Bronchial epithelial cell (primary cell): Measurements from ENCODE around the gene PRKCB. TPM values are rescaled to one million over a fixed set of nuclear protein-coding genes. Genes with fewer than 3 reads are reported as not detected.

Experiments used
- DNase-seq: peaks from one replicate; pipeline ENCODE4 v3.0.0-alpha.2; 2010; ENCODE audit warnings: low read depth
- FAIRE-seq: peaks from 2 replicates; lab custom pipeline; 2011; peaks lifted over from hg19 to GRCh38; lab: Jason Lieb, UNC
- H3K27me3 ChIP-seq: 2 replicates; pipeline ENCODE4 v1.5.1; 2011; ENCODE audit warnings: low read length; ENCODE audit not compliant: control insufficient read depth, insufficient read depth
- H3K36me3 ChIP-seq: 2 replicates; pipeline ENCODE4 v1.5.1; 2011; ENCODE audit warnings: low read length; ENCODE audit not compliant: control insufficient read depth, insufficient read depth
- H3K4me3 ChIP-seq: 2 replicates; pipeline ENCODE4 v1.5.1; 2011; ENCODE audit warnings: mild to moderate bottlenecking, low read depth, low read length, control low read depth
- total RNA-seq: library from RNA; depleted of rRNA; stranded (reverse); fragments of >200 nt; gene quantifications from 2 replicates; pipeline ENCODE4 v1.2.1, GENCODE V29; 2014
- TF ChIP-seq, protein P1 (sequence below): IDR thresholded peaks from 2 replicates; pipeline ENCODE4 v1.5.1; 2011; ENCODE audit warnings: mild to moderate bottlenecking, moderate library complexity, low read length, control low read depth, inconsistent platforms; ENCODE audit not compliant: insufficient read depth, severe bottlenecking

The PRKCB gene
- total RNA-seq, 1 donor from 2014 or later, result not detected

DNA sequence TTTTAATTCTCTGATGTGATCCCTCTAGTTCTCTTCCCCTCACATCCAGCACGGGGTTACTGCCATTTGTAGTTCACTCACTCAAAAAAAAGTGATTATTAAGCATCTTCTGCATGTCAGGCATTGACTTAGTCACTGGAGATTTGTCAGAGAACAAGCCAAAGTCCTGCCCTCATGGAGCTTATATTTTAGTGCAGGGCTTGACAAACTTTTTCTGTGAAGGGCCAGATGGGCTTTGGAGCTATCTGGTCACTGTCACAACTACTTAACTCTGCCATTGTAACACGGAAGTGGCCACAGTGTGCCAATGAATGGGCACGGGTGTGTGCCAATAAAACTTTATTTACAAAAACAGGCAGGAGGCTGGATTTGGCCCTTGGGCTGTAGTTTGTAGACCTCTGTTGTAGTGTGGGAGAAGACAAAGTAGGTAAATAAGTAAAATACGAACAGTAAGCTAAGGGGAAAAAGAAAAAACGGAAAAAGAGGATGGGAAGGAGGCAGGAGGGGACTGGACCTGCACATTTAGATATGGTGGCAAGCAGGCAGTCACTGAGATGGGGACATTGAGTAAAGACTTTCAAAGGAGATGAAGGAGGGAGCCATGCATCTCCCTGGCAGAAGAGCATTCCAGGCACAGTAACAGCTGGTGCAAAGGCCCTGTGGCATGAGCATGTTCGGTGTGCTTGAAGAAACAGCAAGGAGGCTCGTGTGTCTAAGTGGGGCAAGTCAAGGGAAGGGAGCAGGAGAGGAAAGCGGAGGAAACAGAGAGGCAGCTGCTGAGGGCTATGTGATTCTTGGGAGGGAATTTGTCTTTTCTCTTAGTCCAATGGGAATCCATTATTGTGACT, 217.5 kb downstream of the PRKCB start:
- FAIRE-seq, result no peak
- no peak overlapping the region for H3K4me3 ChIP-seq
- DNase-seq, result no peak
- TF ChIP-seq, protein P1, sequence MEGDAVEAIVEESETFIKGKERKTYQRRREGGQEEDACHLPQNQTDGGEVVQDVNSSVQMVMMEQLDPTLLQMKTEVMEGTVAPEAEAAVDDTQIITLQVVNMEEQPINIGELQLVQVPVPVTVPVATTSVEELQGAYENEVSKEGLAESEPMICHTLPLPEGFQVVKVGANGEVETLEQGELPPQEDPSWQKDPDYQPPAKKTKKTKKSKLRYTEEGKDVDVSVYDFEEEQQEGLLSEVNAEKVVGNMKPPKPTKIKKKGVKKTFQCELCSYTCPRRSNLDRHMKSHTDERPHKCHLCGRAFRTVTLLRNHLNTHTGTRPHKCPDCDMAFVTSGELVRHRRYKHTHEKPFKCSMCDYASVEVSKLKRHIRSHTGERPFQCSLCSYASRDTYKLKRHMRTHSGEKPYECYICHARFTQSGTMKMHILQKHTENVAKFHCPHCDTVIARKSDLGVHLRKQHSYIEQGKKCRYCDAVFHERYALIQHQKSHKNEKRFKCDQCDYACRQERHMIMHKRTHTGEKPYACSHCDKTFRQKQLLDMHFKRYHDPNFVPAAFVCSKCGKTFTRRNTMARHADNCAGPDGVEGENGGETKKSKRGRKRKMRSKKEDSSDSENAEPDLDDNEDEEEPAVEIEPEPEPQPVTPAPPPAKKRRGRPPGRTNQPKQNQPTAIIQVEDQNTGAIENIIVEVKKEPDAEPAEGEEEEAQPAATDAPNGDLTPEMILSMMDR, result no peak
- no peaks in the 10 kb centered on the region for H3K27me3 ChIP-seq
- H3K36me3 ChIP-seq, result no peaks in the 10 kb centered on the region

DNA sequence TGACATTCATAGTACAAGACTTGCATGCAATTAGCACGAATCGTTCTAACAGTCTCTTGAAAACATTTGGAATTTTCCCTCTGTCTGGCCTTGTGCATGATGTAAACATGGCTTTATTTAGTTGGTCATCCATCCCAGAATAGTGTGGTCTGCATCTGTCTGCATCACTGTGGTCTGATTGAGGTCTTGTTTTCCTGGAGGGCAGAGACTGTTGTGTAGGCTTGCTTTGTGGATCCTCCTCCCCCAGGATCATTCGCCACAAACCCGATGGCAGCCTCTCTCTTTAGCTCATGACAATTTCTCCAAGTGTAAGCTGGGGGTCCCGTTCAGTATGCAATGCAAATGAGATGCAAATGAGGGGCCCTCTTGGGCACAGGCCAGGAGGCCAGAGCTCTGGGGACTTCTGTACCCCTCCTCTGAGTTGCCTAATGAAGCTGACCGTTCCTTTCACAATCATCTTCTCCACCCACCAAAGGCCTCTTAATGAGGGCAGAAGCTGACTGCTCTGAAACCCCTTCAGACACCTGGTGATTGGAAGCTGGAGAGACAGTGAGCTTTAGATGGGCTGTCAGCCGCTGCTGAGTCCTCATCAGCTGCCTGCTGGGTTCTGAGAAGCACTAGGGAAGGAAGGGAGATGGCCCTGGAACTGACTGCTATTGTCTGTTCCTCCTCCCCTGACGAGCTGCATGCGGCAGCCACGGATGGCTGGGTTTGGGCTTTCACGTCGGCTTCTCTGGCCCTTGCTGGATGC, 219.1 kb downstream of the PRKCB start:
- H3K4me3 ChIP-seq, result no peak overlapping the region
- FAIRE-seq (no peak), DNase-seq (no peak)
- TF ChIP-seq, protein P1, result no peak
- no peaks in the 10 kb centered on the region for H3K36me3 ChIP-seq
- H3K27me3 ChIP-seq, result no peaks in the 10 kb centered on the region

DNA sequence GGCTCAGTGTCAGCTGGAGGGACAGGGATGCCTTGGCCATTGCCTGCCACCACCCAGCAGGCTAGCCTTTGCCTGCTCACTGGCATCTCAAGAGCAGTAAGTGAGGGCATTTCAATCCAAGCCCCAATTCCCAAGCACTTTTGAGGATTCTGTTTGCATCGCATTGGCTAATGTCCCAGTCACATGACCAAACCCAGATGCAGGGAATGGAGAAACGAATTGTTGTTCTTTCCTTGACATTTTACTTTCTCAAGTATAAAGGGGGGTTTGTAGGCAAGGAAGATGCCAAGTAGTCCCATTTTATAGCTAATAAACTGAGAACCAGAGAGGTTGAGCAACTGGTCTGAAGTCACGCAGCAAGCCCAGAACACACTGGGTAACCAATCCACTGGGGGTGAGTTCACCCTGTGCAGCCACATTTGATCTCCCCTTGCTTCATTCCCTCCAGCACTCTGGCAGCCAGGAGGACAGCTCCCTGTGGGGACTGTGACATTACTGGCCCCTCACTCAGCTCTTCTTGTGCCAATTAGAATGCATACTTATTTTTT, 226.6 kb downstream of the PRKCB start:
- no peak for DNase-seq
- TF ChIP-seq, protein P1, result no peak
- H3K36me3 ChIP-seq, result no peaks in the 10 kb centered on the region
- FAIRE-seq, result no peak
- no peaks in the 10 kb centered on the region for H3K27me3 ChIP-seq
- H3K4me3 ChIP-seq, result no peak overlapping the region

DNA sequence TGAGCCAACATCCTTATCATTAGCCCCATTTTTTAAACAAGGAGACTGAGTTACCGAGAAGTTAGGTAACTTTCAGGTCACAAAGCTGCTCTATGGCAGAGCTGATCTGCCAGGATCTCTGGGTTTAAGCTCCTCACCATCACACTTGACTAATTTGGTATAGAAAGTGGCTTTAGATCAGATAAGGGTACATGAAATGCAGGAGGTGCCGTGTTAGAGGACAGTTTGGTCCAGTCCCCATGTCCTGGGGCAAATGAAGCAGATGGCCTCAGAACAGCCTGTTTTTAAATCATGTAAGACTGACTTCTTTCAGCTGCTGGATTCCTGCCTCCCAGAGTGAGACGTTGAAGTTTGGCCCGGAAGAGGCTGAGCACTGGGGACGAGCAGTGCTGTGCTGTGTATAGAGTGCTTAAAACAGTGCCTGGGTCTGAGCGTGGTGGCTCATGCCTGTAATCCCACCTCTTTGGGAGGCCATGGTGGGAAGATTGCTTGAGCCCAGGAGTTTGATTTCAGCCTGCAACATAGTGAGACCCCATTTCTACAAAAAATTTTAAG, 233.3 kb downstream of the PRKCB start:
- DNase-seq, result no peak
- TF ChIP-seq, protein P1, result no peak
- no peak for FAIRE-seq
- no peaks in the 10 kb centered on the region for H3K36me3 ChIP-seq
- H3K27me3 ChIP-seq, result no peaks in the 10 kb centered on the region
- no peak overlapping the region for H3K4me3 ChIP-seq

DNA sequence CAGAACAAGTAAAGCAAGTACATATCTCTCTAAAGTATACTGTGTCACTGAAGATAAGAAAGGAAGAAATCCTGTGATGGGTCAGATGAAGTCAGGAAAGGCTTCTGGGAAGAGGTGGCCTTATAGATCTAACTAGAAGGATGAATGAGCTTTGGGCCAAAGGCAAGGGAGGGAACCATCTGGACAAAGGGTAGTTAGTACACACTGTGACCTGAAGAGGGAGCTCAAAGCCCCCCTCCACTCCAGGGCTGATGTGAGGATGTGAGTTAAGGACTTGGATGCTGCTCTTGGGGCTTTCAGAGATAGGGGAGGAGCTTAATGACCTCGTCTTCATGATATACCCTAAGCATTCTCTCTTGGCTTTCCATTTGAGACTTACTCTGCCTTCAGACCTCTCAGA, 235.1 kb downstream of the PRKCB start:
- Histone ChIP-seq H3K4me3 (no peak overlapping the region), H3K36me3 (no peaks in the 10 kb centered on the region), H3K27me3 (no peaks in the 10 kb centered on the region)
- FAIRE-seq, result no peak
- TF ChIP-seq, protein P1, result no peak
- DNase-seq, result no peak
